HL-60 (cell line): ENCODE data around the gene MAPK10.

ENCODE experiments used
- DNase-seq, 2 experiments: peaks; one replicate each; pipeline ENCODE4 v3.0.0-alpha.2; 2010 to 2020; ENCODE audit warnings: low read depth in 1 of 2, low spot score in 1 of 2
- H3K27ac ChIP-seq: fragments of 250-450 bp; sonication (Bioruptor Pico); replicated peaks from 2 replicates; pipeline ENCODE4 v1.5.1; 2020; ENCODE audit warnings: mild to moderate bottlenecking, moderate library complexity
- H3K27me3 ChIP-seq: fragments of 250-450 bp; sonication (Bioruptor Pico); 2 replicates; pipeline ENCODE4 v1.5.1; 2021; ENCODE audit warnings: mild to moderate bottlenecking, moderate library complexity; ENCODE audit not compliant: insufficient read depth, poor library complexity, severe bottlenecking
- H3K4me3 ChIP-seq: replicated peaks from 2 replicates; pipeline ENCODE4 v1.5.1; 2011; ENCODE audit warnings: mild to moderate bottlenecking, control low read depth, low read length; ENCODE audit not compliant: insufficient read depth
- GABPA ChIP-seq: IDR thresholded peaks from 2 replicates; pipeline ENCODE4 v1.6.1; 2012; ENCODE audit warnings: low read depth
- POLR2AphosphoS5 ChIP-seq: IDR thresholded peaks from 2 replicates; pipeline ENCODE4 v1.6.1; 2012; ENCODE audit warnings: low read depth
- SPI1 ChIP-seq: IDR thresholded peaks from 2 replicates; pipeline ENCODE4 v1.6.1; 2012; ENCODE audit warnings: low read depth, mild to moderate bottlenecking, borderline replicate concordance
- TF ChIP-seq, protein P1 (sequence below): IDR thresholded peaks from 2 replicates; pipeline ENCODE4 v1.6.1; 2012; ENCODE audit warnings: low read depth; ENCODE audit not compliant: insufficient replicate concordance
- TF ChIP-seq, protein P2 (sequence below): IDR thresholded peaks from one replicate; pipeline ENCODE4 v1.5.1; 2011; ENCODE audit warnings: low read length, control low read depth, inconsistent platforms; ENCODE audit not compliant: insufficient read depth

Gene MAPK10

DNA sequence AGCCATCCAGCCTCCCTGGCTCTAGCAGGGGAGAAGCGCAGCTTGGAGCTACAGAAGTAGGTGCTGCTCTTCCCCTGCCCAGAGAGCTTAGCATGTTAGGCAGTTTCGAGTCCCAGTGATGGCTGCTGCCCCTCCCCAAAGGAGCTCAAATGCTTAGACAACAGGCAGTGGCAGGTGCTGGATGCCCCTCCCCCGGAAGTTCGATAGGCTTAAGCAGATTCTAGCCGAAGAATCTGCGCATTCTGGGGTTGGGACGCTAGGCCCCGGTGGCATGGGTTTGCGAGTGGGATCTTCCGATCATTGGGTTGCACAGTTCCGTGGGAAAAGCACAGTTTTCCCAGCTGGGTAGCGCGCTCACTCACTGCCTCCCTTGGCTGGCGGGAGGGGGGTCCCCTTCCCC is 117.2 kb downstream of the MAPK10 start:
- no peak overlapping the region for H3K27ac ChIP-seq
- H3K4me3 ChIP-seq = no peak overlapping the region
- TF ChIP-seq POLR2AphosphoS5 (no peak), SPI1 (no peak), GABPA (no peak)
- TF ChIP-seq, protein P1, sequence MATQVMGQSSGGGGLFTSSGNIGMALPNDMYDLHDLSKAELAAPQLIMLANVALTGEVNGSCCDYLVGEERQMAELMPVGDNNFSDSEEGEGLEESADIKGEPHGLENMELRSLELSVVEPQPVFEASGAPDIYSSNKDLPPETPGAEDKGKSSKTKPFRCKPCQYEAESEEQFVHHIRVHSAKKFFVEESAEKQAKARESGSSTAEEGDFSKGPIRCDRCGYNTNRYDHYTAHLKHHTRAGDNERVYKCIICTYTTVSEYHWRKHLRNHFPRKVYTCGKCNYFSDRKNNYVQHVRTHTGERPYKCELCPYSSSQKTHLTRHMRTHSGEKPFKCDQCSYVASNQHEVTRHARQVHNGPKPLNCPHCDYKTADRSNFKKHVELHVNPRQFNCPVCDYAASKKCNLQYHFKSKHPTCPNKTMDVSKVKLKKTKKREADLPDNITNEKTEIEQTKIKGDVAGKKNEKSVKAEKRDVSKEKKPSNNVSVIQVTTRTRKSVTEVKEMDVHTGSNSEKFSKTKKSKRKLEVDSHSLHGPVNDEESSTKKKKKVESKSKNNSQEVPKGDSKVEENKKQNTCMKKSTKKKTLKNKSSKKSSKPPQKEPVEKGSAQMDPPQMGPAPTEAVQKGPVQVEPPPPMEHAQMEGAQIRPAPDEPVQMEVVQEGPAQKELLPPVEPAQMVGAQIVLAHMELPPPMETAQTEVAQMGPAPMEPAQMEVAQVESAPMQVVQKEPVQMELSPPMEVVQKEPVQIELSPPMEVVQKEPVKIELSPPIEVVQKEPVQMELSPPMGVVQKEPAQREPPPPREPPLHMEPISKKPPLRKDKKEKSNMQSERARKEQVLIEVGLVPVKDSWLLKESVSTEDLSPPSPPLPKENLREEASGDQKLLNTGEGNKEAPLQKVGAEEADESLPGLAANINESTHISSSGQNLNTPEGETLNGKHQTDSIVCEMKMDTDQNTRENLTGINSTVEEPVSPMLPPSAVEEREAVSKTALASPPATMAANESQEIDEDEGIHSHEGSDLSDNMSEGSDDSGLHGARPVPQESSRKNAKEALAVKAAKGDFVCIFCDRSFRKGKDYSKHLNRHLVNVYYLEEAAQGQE = no peak
- TF ChIP-seq, protein P2, sequence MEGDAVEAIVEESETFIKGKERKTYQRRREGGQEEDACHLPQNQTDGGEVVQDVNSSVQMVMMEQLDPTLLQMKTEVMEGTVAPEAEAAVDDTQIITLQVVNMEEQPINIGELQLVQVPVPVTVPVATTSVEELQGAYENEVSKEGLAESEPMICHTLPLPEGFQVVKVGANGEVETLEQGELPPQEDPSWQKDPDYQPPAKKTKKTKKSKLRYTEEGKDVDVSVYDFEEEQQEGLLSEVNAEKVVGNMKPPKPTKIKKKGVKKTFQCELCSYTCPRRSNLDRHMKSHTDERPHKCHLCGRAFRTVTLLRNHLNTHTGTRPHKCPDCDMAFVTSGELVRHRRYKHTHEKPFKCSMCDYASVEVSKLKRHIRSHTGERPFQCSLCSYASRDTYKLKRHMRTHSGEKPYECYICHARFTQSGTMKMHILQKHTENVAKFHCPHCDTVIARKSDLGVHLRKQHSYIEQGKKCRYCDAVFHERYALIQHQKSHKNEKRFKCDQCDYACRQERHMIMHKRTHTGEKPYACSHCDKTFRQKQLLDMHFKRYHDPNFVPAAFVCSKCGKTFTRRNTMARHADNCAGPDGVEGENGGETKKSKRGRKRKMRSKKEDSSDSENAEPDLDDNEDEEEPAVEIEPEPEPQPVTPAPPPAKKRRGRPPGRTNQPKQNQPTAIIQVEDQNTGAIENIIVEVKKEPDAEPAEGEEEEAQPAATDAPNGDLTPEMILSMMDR = no peak
- H3K27me3 ChIP-seq = no peaks in the 10 kb centered on the region
- DNase-seq = no peak

DNA sequence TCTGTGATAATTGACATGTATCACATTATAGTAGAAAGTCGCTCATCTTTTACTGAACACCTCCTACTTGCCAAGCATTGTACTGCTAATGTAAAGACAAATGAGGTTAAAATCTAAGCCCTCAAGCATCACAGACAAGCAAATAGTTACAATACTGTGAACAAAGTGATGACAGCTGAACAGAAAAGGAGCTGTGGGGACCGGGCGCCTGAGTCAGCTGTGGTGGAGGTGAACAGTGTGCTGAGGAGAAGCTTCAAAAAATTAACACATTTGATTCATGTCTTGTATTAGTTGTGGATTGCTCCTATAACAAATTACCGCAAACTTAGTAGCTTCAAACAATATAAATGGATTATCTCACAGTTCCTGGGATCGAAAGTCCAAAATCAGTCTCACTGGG is 124.3 kb downstream of the MAPK10 start:
- no peak for DNase-seq
- Histone ChIP-seq H3K4me3 (no peak overlapping the region), H3K27me3 (no peaks in the 10 kb centered on the region), H3K27ac (no peak overlapping the region)
- TF ChIP-seq, protein P2 = no peak
- TF ChIP-seq, protein P1 = no peak
- TF ChIP-seq POLR2AphosphoS5 = no peak
- TF ChIP-seq GABPA = no peak
- no peak for TF ChIP-seq SPI1

DNA sequence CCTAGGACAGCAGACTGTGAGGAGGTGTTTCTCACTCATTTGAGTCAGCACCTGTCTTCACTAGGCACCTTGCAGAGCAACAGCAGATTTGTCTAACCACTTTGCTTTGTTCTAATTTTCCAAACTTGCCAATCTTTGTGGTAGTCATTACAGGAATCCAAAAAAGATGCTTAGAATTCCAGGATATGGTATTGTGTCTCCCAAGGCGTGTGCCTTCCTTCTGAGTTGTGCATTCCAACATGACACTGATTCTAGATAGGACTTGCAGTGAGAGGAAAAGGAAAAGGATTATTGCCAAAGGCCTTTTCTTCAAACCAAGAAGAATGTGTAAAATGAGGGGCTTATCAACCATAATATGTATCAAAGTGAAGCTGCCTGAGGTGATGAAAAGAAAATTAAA is 126.2 kb downstream of the MAPK10 start:
- TF ChIP-seq GABPA (no peak), SPI1 (no peak), POLR2AphosphoS5 (no peak)
- TF ChIP-seq, protein P1 = no peak
- TF ChIP-seq, protein P2 = no peak
- Histone ChIP-seq H3K27me3 (no peaks in the 10 kb centered on the region), H3K4me3 (no peak overlapping the region), H3K27ac (no peak overlapping the region)
- no peak for DNase-seq
